GM18507 (cell line): ENCODE measurements around the gene TARBP1.
A peak's percentile ranks its signal among the peaks of the same experiment; 100 is the strongest.
"Not testable (repeated sequence)": the region's sequence is repeated elsewhere in the genome, so short reads cannot be mapped to it uniquely, and the experiment has no call there.

ENCODE experiments used
- DNase-seq: peaks from one replicate; pipeline ENCODE4 v3.0.0; 2011; ENCODE audit warnings: low read depth; ENCODE audit not compliant: insufficient read length; ENCODE audit errors: extremely low spot score
- FAIRE-seq: peaks from 2 replicates; lab custom pipeline; 2011; peaks lifted over from hg19 to GRCh38; lab: Jason Lieb, UNC

TARBP1 gene, protein sequence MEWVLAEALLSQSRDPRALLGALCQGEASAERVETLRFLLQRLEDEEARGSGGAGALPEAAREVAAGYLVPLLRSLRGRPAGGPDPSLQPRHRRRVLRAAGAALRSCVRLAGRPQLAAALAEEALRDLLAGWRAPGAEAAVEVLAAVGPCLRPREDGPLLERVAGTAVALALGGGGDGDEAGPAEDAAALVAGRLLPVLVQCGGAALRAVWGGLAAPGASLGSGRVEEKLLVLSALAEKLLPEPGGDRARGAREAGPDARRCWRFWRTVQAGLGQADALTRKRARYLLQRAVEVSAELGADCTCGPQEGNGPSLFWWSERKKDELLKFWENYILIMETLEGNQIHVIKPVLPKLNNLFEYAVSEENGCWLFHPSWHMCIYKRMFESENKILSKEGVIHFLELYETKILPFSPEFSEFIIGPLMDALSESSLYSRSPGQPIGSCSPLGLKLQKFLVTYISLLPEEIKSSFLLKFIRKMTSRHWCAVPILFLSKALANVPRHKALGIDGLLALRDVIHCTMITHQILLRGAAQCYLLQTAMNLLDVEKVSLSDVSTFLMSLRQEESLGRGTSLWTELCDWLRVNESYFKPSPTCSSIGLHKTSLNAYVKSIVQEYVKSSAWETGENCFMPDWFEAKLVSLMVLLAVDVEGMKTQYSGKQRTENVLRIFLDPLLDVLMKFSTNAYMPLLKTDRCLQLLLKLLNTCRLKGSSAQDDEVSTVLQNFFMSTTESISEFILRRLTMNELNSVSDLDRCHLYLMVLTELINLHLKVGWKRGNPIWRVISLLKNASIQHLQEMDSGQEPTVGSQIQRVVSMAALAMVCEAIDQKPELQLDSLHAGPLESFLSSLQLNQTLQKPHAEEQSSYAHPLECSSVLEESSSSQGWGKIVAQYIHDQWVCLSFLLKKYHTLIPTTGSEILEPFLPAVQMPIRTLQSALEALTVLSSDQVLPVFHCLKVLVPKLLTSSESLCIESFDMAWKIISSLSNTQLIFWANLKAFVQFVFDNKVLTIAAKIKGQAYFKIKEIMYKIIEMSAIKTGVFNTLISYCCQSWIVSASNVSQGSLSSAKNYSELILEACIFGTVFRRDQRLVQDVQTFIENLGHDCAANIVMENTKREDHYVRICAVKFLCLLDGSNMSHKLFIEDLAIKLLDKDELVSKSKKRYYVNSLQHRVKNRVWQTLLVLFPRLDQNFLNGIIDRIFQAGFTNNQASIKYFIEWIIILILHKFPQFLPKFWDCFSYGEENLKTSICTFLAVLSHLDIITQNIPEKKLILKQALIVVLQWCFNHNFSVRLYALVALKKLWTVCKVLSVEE (N-terminal part only)

DNA sequence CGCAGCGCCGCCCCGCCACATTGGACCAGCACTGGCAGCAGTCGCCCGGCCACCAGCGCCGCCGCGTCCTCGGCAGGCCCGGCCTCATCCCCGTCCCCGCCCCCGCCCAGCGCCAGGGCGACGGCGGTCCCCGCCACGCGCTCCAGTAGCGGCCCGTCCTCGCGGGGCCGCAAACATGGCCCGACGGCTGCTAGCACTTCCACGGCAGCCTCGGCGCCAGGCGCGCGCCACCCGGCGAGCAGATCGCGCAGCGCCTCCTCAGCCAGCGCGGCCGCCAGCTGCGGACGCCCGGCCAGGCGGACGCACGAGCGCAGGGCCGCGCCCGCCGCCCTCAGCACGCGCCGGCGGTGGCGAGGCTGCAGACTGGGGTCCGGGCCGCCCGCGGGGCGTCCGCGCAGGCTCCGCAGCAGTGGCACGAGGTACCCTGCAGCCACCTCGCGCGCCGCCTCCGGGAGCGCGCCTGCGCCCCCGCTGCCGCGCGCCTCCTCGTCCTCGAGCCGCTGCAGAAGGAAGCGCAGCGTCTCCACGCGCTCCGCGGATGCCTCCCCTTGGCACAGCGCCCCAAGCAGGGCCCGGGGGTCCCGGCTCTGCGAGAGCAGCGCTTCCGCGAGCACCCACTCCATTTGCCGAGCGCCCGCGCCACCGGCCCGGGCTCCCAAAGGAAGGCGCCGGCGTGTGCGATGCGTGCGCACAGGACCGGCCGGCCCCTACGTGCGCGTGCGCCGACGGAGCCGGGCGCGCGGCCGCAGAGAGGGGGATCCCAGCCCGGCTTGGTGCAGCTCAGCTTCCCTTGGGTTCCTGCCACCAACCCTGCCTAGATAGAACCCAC, at the start of gene TARBP1:
TARBP1 (minus strand) TSS at position 699 of the 829 bp plus-strand sequence; CDS start at position 623, 76 bp downstream.
- peak; percentile 69 for DNase-seq
- peak; percentile 84 for FAIRE-seq

DNA sequence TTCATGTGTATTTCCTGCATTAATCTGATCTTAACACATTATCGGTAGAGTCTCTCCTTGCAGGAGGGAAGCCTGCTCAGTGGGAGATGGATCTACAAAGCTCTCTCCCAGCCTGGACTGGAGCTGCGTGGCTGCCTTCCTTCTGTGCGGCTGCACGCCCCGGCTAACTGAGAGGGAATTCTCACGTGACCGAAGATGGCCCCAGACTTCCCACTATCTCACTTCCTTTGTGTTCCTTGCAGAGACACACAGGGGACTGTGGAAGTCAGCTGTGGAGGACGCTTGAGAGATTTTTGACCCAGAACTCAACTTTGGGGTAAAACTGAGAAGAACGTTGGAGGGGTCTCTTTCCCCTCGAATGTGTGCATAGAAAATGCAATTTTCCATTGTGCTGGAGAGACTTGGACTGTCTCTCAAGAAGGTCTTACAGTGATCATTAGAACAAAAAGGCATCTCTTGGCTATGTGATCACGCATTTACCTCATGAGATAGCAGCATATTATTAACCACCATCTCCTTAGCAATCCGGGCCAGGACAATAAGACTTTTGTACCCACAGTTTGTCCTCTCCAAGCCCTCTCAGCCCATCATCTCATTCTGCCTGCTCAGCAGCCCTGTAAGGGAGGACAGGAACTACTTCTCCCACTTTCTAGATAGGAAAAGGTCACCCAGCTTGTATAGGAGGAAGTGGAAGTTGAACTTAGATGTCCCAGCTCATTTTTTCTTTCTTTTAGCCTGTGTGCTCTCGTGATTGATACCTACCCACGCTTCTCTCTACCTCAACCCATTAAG, 49.3 kb upstream of the TARBP1 start:
- DNase-seq (no peak), FAIRE-seq (peak; percentile 18)

DNA sequence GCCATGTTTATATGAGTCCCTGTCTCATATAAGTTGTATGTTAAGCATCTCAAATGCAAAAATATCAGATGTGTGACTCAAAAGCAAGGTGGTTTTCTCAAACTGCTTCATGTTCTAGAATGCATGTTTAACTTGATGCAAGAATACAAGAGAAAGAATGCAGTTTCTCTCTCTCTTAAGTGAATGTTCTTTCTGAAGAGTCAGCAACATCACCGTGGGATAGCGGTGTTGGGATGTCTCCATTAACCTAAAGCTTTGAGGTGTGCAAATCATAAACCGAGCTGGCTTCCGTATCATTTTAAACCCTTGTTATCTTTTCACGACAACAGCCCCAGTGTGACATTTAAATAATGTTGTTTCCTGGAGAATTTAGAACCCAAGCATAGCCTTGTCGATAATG, 48.4 kb upstream of the TARBP1 start:
- FAIRE-seq (no peak), DNase-seq (no peak)

DNA sequence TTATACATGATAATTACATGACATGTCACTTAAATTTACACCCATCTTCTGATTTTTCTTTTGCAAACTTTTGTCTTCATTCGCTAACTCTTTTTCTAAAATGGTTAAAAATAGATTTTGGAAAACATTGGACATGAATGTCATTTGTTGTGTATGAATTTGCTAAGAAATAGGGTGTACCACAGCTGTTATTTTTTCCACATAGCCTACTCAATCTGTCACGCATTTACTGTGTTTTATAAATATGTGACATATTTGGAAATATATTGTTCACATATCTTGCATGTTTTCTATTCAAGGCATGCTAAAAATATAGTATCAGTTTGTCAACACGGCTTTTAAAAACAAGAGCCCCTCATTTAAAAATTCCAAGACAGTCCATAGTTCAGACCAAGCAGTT, 47.9 kb upstream of the TARBP1 start:
- FAIRE-seq (no peak), DNase-seq (no peak)

DNA sequence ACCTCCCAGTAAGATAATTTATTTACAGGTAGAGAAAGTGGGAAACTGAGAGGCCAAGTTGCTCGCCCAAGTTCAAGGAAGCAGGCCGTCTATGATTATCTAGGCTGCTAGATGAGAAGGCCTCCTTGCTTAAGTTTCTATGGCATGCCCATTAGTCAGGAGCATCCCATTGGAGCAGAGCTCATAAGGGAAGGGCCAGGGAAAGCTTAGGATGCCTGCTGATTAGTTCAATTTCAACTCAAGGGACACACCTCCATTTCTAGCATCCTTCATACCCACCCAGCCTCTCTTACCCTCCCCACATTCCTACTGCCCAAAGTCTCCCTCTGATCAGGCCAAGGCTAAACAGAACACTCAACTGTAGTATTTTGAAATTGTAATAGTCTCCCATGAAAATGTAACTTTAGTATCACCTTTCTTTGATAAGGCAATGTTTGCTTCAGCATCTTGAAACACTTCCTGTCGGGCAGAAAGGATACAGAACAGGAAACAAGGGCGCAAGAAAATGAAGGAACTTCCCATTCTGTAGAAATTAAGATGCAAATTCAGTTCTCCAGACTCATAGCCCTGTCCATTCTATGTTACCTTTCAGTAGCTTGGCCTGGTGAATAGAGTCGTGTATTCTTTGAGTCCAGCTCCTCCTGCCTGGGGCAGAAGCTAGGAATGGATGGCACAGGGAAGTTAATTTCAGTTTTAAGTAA, 46.3 kb upstream of the TARBP1 start:
- no peak for DNase-seq
- FAIRE-seq: no peak

DNA sequence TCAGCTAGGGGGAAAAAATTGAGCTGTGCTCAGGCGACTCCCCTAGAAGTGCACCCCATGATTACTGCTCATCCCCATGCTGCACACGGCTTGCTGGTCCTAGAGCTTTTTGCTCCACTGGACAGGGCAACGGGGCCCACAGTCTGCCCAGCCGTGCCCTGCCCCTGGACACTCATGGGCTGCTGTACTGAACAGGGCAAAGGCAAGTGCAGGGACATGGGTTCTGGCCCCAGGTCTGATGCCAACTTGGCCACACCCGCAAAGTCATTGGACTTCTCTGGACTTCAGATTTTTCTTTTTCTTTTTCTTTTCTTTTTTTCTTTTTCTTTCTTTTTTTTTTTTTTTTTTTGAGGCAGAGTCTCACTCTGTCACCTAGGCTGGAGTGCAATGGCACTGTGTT, 42.9 kb upstream of the TARBP1 start:
- DNase-seq: no peak
- FAIRE-seq: no peak

DNA sequence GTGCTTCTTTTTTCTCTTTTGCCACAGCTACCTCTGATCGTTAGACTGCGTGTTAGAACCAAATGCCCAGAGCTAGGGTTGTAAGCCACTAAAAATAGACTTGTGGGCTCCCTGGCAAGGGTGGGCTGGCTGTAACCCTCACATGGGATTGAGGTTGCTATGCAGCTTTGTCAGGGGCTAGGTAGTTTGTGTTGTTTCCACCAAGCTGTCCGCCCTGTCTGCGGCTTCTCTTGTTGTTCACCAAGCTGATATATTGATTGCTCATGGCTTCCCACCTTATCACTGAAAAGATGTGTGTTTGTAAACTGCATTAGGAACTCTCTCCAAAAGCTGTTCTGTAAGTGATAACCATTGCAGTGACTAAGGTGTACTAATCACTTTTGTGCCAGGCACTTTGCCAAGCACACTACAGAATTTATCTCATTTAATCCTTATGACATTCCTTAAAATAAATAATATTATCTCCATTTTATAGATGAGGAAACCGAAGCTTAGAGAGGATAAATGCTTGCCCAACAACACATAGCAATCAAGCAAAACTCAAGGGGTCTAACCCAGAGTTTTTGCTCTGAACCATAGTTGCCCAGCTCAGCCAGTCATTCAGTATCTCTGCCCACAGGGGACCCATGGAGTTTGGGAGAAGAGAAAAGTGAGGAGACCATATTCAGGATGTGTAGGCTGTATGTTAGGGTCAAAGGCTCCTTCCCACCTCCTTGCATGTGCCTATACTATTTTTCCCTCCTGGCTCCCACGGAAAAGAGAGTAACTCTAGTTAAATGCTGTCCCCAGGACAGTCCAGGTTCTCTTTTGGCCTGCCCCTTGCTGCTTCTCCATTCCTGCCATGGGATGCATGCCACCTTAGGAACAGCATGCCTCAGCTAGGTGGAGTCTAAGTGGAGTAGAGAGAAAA, 42.2 kb upstream of the TARBP1 start:
- DNase-seq: no peak
- FAIRE-seq: no peak

DNA sequence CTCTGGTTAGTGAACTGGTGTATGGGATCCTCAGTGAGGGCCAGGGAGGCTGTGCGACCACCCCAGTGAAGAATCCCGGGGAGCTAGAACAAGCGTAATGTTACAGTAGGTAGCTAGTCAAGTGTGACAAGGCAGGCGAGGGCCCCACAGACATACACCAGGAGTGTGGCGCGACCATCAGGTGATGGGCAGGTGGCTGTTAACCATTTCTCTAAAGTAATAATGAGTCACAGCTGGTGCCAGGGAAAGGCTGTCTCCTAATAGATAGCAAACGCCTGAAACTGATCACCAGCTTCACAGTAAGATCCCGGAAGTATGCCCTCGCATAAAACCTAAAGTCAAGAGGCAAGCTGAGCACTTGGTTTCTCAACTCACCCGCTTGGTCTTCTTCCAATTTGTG, 40.5 kb upstream of the TARBP1 start:
- no peak for FAIRE-seq
- no peak for DNase-seq

DNA sequence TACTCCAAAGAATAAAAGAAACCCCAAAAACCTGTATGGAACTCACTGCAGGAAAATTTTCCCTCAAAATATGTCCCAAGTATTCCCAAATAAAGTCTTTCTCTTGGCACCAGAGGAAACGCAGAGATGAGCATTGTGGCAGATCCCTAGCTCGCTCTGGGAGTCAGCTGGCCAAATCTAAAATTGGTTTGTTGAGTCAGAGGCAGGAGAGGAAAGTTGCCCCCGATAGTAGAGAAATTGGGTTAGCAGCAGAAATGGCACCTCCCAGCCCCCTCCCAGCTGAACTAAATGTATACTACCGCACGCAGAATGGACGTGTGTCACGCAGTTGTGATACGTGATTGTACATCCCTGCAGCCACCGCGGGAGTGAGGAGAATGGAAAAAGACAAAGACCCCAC, 39.9 kb upstream of the TARBP1 start:
- DNase-seq: no peak
- FAIRE-seq: no peak

DNA sequence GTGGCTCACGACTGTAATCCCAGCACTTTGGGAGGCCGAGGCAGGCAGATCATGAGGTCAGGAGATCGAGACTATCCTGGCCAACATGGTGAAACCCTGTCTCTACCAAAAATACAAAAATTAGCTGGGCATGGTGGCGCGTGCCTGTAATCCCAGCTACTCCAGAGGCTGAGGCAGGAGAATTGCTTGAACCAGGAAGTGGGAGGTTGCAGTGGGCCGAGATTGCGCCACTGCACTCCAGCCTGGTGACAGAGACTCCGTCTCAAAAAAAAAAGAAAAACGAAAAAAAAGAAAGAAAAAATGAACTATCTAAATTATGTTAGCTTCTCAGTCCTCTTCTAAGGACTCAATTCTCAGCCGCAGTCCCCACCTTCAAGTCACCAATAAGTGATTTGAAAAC, 39.1 kb upstream of the TARBP1 start:
- DNase-seq, FAIRE-seq: not testable (repeated sequence)

DNA sequence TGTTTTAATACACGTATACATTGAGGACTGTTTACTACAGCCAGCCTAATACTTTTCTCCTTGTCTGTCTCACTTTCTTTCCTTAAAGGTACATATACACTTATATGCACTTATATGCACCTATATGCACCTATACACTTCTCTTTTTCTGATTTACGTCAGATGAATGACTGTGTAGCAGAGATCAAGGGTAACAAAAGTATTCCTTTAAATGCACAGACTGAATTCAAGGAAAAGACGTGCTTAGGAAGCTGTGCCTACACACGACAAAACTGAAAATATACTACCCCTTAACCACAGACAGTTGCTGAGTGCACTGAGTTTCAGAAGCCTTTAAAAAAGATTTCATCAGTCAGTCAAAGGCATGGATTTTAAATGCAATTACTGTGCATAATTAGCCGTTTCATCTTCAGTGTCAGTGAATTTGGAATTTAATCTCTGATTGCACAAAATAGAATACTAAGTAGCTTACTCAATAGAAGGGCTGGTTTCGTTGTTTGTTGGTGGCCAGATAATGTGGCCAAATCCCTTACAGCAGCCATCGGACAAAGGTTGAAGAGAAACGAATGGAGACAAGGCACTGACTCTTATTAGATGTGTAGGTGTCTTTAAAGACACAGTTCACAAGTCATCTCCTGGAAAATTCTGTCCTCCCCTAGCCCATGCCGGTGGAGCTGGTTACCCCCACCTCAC, 38.3 kb upstream of the TARBP1 start:
- DNase-seq (no peak), FAIRE-seq (no peak)

DNA sequence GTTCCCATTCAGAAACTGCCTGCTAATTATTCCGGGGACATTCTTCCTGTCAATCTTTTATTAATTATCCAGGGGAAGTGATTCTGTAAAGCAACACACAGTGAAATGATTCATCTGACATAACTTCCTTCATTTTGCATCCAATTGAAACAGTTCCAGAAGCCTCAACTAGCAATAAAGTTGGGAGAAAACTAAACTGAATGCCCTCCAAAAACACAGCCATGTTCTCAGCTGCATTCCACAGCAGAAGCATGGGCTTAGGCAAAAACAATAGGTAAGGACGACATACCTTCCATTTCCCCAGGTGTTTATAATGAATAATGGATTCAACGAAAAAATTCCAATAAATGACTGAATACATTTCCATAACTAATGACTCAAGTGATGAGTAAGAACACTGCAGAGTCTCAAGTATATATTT, 36.9 kb upstream of the TARBP1 start:
- DNase-seq (no peak), FAIRE-seq (no peak)

DNA sequence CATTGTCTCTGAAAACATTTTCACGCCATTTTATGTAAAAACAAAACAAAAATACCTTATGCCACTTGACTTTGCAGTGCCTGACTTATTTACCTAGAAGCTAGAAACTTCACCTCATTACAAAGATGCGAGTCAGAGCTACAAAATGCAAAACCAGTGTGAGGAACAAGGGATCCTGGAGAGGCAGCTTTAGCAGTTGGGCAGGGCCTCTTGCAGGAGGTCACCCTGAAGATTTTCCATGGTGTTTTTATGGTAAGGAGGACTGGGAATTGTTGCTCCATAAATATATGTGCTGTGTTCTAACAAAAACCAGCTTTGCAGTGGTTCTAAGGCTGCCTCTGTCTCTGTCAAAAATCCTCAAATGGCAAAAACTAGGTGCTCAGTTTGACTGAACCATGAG, 36.4 kb upstream of the TARBP1 start:
- FAIRE-seq (no peak), DNase-seq (no peak)

DNA sequence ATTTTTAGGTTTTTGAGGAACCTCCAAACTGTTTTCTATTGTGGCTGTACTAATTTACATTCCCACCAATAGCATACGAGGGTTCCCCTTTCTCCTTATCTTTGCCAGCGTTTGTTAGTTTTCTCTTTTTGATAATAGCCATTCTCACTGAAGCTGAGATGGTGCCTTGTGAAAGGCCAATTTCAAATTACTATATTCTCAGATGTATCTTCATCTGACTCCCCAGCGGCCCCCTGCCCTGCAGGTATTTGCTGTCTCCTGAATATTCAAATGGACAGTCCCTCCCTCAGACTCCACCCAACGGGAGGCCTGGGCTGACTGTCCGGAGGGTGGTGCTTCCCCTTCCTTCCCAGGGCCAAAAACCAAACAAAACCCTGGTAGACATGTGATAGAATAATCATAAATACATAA, 33.5 kb upstream of the TARBP1 start:
- no peak for DNase-seq
- FAIRE-seq: no peak

DNA sequence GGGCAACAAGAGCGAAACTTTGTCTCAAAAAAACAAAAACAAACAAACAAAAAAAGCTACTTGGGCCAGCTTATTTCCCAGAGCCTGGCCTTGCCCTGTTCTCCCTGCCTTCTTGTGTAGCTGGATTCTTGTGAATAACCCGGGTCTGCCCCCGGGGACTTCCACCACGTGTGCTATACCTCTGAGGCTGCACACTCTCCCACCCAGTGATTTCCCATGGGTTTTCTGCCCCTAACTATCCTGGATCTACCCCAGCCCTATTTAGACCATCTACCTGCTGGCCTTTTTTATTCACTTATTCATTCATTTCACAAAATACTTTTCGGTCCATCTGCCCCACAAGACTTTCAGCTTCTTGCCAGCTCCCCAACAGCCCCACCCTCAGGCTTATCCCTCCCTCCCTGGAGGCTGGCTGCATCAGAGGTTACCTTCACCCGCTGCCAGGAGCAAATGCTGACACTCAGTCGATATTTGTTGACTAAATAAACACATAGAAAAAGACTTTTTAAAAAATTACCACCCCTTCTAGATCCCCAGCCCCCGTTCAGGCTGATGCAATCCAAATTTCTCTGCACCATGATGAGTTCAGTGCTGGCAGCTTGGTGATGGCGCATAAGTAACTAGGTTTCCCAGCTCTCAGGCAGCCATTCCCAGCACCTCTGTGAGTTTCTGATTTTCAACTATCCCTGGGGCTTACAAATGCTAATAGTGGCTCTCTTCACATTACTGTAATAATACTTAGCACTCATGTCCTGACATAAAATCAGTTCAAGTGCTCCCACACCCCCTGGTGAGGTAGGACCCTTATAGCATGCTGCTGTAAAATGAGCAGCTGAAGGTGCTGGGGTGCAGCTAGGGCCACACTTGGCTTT, 30.7 kb upstream of the TARBP1 start:
- FAIRE-seq (no peak), DNase-seq (no peak)
